ENCODE data around the gene TRIM4.

The TRIM4 gene

GRCh38 chr7:99928994-99929729 is 9.8 kb upstream of the TRIM4 start, which contains the start of gene GJC3 (continued):
- TF ChIP-seq ZBTB49 (tag by site-specific recombination; IDR thresholded peaks at IDR 0.05; ENCODE audit: low read depth), result no peak
- TF ChIP-seq ZNF544 (tag by site-specific recombination; IDR thresholded peaks at IDR 0.05), result no peak
- no peak for TF ChIP-seq ZNF777 (tag by site-specific recombination; IDR thresholded peaks at IDR 0.05; ENCODE audit: borderline replicate concordance)
- TF ChIP-seq ZNF146 (tag by site-specific recombination; IDR thresholded peaks at IDR 0.05), result no peak
- TF ChIP-seq PRDM1 (tag by site-specific recombination; IDR thresholded peaks at IDR 0.05), result no peak
- TF ChIP-seq ZNF26 (tag by site-specific recombination; IDR thresholded peaks at IDR 0.05), result no peak
- TF ChIP-seq HIC1 (tag by site-specific recombination; IDR thresholded peaks at IDR 0.05), result peak; percentile 44; the same call in 1 of the 2 replicates
- no peak for TF ChIP-seq BCL11A (tag by site-specific recombination; IDR thresholded peaks at IDR 0.05; ENCODE audit: low read depth)
- TF ChIP-seq ZNF645 (tag by site-specific recombination; IDR thresholded peaks at IDR 0.05), result no peak
- no peak for TF ChIP-seq ZNF791 (tag by site-specific recombination; IDR thresholded peaks at IDR 0.05)
- TF ChIP-seq MEIS1 (CRISPR knock-in tag; IDR thresholded peaks at IDR 0.05; ENCODE audit: borderline replicate concordance), result no peak
- TF ChIP-seq ZNF335 (tag by site-specific recombination; conservative IDR thresholded peaks at IDR 0.05), result peak; percentile 85
- peak; percentile 14; the same call in 1 of the 2 replicates for TF ChIP-seq ZFHX2 (tag by site-specific recombination; conservative IDR thresholded peaks at IDR 0.05)
- TF ChIP-seq ZBTB1 (tag by site-specific recombination; IDR thresholded peaks at IDR 0.05), result no peak
- peak; percentile 81 for TF ChIP-seq ZBTB17 (tag by site-specific recombination; IDR thresholded peaks at IDR 0.05)
- 0 out of 2 replicates have a peak, but pooled peaks have one; percentile 41 for TF ChIP-seq ZNF324 (tag by site-specific recombination; IDR thresholded peaks at IDR 0.05)
- TF ChIP-seq ZNF654 (tag by site-specific recombination; IDR thresholded peaks at IDR 0.05; ENCODE audit: low read depth), result peak; percentile 29
- TF ChIP-seq ZNF148 (tag by site-specific recombination; IDR thresholded peaks at IDR 0.05; ENCODE audit: borderline replicate concordance), result no peak
- no peak for TF ChIP-seq ZNF221 (tag by site-specific recombination; IDR thresholded peaks at IDR 0.05; ENCODE audit: borderline replicate concordance)
- TF ChIP-seq BCL6B (tag by site-specific recombination; IDR thresholded peaks at IDR 0.05), result no peak
- TF ChIP-seq CTCF (tag by site-specific recombination; IDR thresholded peaks at IDR 0.05), result peak; percentile 59
- peak; percentile 85 for TF ChIP-seq ZNF660 (tag by site-specific recombination; IDR thresholded peaks at IDR 0.05)
- TF ChIP-seq WT1 (tag by site-specific recombination; IDR thresholded peaks at IDR 0.05), result no peak
- peak; percentile 39; the same call in 1 of the 2 replicates for TF ChIP-seq ZNF398 (tag by site-specific recombination; IDR thresholded peaks at IDR 0.05)
